Activated CD8-positive, alpha-beta memory T cell treated with anti-CD3 and anti-CD28 coated beads for 1 hour (primary cell): Measurements from ENCODE around the gene LAMA3.

Experiments
- DNase-seq, 2 donors: peaks; one replicate each; pipeline ENCODE4 v3.0.0-alpha.2; 2020; ENCODE audit warnings: low read depth in 1 of 2; ENCODE audit errors: extremely low read depth in 1 of 2

The LAMA3 gene

GRCh38 chr18:23758281-23758680 is 69.0 kb downstream of the LAMA3 start:
- no peak for DNase-seq

GRCh38 chr18:23761941-23762340 is 72.7 kb downstream of the LAMA3 start:
- no peak for DNase-seq

- no peak for DNase-seq
Measured at GRCh38 chr18:23763343-23763742, 74.1 kb downstream of the LAMA3 start.

GRCh38 chr18:23765931-23766330 is 76.7 kb downstream of the LAMA3 start:
- no peak for DNase-seq

- DNase-seq, result no peak
Measured at GRCh38 chr18:23772327-23773024, 83.2 kb downstream of the LAMA3 start.

GRCh38 chr18:23776306-23776705 is 87.1 kb downstream of the LAMA3 start:
- DNase-seq, result no peak

GRCh38 chr18:23778828-23779227 is 89.6 kb downstream of the LAMA3 start:
- no peak for DNase-seq

- no peak for DNase-seq
Measured at GRCh38 chr18:23779696-23780303, 90.5 kb downstream of the LAMA3 start.

GRCh38 chr18:23784832-23785245 is 95.6 kb downstream of the LAMA3 start:
- DNase-seq, result no peak

GRCh38 chr18:23793051-23793450 is 103.8 kb downstream of the LAMA3 start:
- no peak for DNase-seq

GRCh38 chr18:23793985-23794867 is 105.0 kb downstream of the LAMA3 start:
- DNase-seq, result no peak

- no peak for DNase-seq
Measured at GRCh38 chr18:23798249-23798648, 109.0 kb downstream of the LAMA3 start.

- DNase-seq, result no peak
Measured at GRCh38 chr18:23798824-23799223, 109.6 kb downstream of the LAMA3 start.

GRCh38 chr18:23799540-23799939 is 110.3 kb downstream of the LAMA3 start:
- DNase-seq, result no peak

- DNase-seq, result no peak
Measured at GRCh38 chr18:23800902-23801301, 111.6 kb downstream of the LAMA3 start.

GRCh38 chr18:23802817-23803216 is 113.6 kb downstream of the LAMA3 start:
- no peak for DNase-seq

GRCh38 chr18:23803755-23804154 is 114.5 kb downstream of the LAMA3 start:
- no peak for DNase-seq

GRCh38 chr18:23805898-23806297 is 116.6 kb downstream of the LAMA3 start:
- DNase-seq, result no peak

- DNase-seq, result no peak
Measured at GRCh38 chr18:23809415-23809814, 120.2 kb downstream of the LAMA3 start.

- DNase-seq, result no peak
Measured at GRCh38 chr18:23810396-23810795, 121.1 kb downstream of the LAMA3 start.

GRCh38 chr18:23811176-23811575 is 121.9 kb downstream of the LAMA3 start:
- DNase-seq, result no peak
